ENCODE data around the gene PFDN1. TPM values are rescaled to one million over a fixed set of nuclear protein-coding genes. Genes with fewer than 3 reads are reported as not detected.
A peak's percentile ranks its signal among the peaks of the same experiment; 100 is the strongest.

PFDN1 gene
- total RNA-seq, 2 experiments from 2014 or later, result 62.4 to 64.7 TPM

DNA sequence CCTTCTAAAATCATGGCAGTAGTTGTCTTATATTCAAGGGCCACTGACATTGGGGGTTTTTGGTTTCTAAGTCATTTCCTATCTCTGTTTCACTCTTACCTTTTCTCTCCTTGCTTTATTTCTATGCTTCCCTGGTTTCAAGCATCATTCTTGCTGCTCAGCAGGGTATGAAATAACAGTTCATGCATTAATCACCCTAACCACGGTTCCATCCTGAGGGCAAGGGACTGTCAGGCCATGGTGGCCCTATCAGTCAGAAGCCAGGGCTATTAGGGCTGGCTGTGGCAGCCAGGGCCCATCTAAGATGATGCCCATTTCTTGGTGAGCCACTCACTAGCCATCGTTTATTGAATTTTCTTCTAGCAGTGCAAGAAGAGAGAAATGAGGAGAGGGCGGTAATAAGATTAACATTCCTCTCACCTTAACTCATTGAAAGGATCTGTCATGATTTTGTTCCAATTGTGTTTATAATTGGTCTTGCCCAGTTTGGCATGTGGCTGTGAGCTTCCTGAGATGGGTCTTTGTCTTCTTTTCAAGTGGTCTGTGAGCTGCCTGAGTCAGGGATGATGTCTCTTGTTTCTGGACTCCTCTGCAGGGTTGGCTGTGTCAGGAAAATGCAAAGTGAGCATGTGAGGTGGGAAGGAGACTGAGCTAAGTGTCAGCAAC lies 82.7 kb downstream of the PFDN1 start:
- ChIA-PET POLR2A (no interaction called here), CTCF (interaction anchor here (0.9 to 1.4 kb wide), 3 partner anchors 13 to 143 kb away, joined by 3 to 6 read pairs (median 4); no protein-coding TSS in a partner anchor)
- no peaks in the 10 kb centered on the region for H3K9me3 Mint-ChIP-seq (ENCODE audit: insufficient read depth)

GRCh38 chr5:140219068-140219991 lies 83.6 kb downstream of the PFDN1 start:
- DNase-seq (no peak), ATAC-seq (no peak)
- Mint-ChIP-seq H3K27ac (no peak overlapping the region), H3K36me3 (ENCODE audit: low read depth) (no peaks in the 10 kb centered on the region), H3K27me3 (ENCODE audit: low read depth) (no peaks in the 10 kb centered on the region), H3K9me3 (ENCODE audit: insufficient read depth) (no peaks in the 10 kb centered on the region), H3K4me1 (ENCODE audit: low read depth) (peaks cover 35% of the 10 kb centered on the region), H3K4me3 (no peak overlapping the region)
- CTCF ChIA-PET, result interaction anchor here (0.9 to 1.0 kb wide), 2 partner anchors 13 to 17 kb away, joined by 3 to 4 read pairs; no protein-coding TSS in a partner anchor
- POLR2A ChIA-PET, result no interaction called here

More for the DNA sequence above, 82.7 kb downstream of the PFDN1 start:
- H3K27ac Mint-ChIP-seq, result no peak overlapping the region
- peaks cover 26% of the 10 kb centered on the region for H3K4me1 Mint-ChIP-seq (ENCODE audit: low read depth)
- DNase-seq (no peak), ATAC-seq (no peak)
- H3K36me3 Mint-ChIP-seq (ENCODE audit: low read depth), result no peaks in the 10 kb centered on the region
- H3K4me3 Mint-ChIP-seq, result no peak overlapping the region
- H3K27me3 Mint-ChIP-seq (ENCODE audit: low read depth), result no peaks in the 10 kb centered on the region

- H3K27me3 Mint-ChIP-seq (ENCODE audit: low read depth), result no peaks in the 10 kb centered on the region
- no peak overlapping the region for H3K27ac Mint-ChIP-seq
- H3K36me3 Mint-ChIP-seq (ENCODE audit: low read depth), result no peaks in the 10 kb centered on the region
- POLR2A ChIA-PET, result no interaction called here
- no peak for ATAC-seq
- no peak for DNase-seq
- peaks cover 39% of the 10 kb centered on the region for H3K4me1 Mint-ChIP-seq (ENCODE audit: low read depth)
- CTCF ChIA-PET, result interaction anchor here (1.0 to 1.9 kb wide), 3 partner anchors 11 to 134 kb away, joined by 4 read pairs; no protein-coding TSS in a partner anchor
- H3K4me3 Mint-ChIP-seq, result no peak overlapping the region
- H3K9me3 Mint-ChIP-seq (ENCODE audit: insufficient read depth), result no peaks in the 10 kb centered on the region
Observed at GRCh38 chr5:140217299-140218026, 85.4 kb downstream of the PFDN1 start.

GRCh38 chr5:140216478-140217074 lies 86.3 kb downstream of the PFDN1 start:
- no peaks in the 10 kb centered on the region for H3K27me3 Mint-ChIP-seq (ENCODE audit: low read depth)
- H3K27ac Mint-ChIP-seq, result no peak overlapping the region
- peaks cover 33% of the 10 kb centered on the region for H3K4me1 Mint-ChIP-seq (ENCODE audit: low read depth)
- POLR2A ChIA-PET, result no interaction called here
- no peaks in the 10 kb centered on the region for H3K9me3 Mint-ChIP-seq (ENCODE audit: insufficient read depth)
- H3K36me3 Mint-ChIP-seq (ENCODE audit: low read depth), result no peaks in the 10 kb centered on the region
- no peak overlapping the region for H3K4me3 Mint-ChIP-seq
- no peak for ATAC-seq
- no peak for DNase-seq
- CTCF ChIA-PET, result interaction anchor here (1.0 to 1.9 kb wide), 3 partner anchors 10 to 135 kb away, joined by 4 read pairs; no protein-coding TSS in a partner anchor

GRCh38 chr5:140215276-140215675 lies 87.6 kb downstream of the PFDN1 start:
- peaks cover 22% of the 10 kb centered on the region for H3K4me1 Mint-ChIP-seq (ENCODE audit: low read depth)
- ATAC-seq (no peak), DNase-seq (no peak)
- ChIA-PET CTCF (interaction anchor here (1.2 to 1.9 kb wide), 3 partner anchors 10 to 136 kb away, joined by 3 to 4 read pairs (median 3); no protein-coding TSS in a partner anchor), POLR2A (no interaction called here)
- H3K4me3 Mint-ChIP-seq, result no peak overlapping the region
- H3K27ac Mint-ChIP-seq, result no peak overlapping the region
- no peaks in the 10 kb centered on the region for H3K36me3 Mint-ChIP-seq (ENCODE audit: low read depth)
- H3K27me3 Mint-ChIP-seq (ENCODE audit: low read depth), result no peaks in the 10 kb centered on the region
- no peaks in the 10 kb centered on the region for H3K9me3 Mint-ChIP-seq (ENCODE audit: insufficient read depth)

DNA sequence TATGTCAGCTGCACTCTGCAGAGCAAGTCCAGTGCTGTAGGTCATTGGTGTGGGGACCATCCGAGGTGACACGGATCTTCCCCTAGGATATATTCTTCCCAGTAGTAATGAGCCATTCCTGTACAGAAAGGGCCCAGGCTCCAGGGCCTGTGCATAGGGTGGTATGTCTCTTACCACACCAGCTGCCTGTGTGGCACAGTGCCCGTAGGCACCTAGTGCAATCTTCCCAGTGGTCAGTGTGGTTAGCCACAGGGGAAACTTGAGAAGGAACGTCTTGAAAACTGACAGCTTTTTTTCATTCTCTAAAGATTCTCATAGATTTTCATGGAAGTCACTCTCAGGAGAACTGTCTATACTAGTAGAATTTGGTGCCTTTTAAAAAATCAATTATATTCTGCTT lies 88.1 kb downstream of the PFDN1 start:
- H3K9me3 Mint-ChIP-seq (ENCODE audit: insufficient read depth), result no peaks in the 10 kb centered on the region
- ChIA-PET CTCF (interaction anchor here (0.7 to 1.2 kb wide), 3 partner anchors 9 to 158 kb away, joined by 3 read pairs; no protein-coding TSS in a partner anchor), POLR2A (no interaction called here)
- ATAC-seq (peak; percentile 47), DNase-seq (no peak)
- no peaks in the 10 kb centered on the region for H3K27me3 Mint-ChIP-seq (ENCODE audit: low read depth)
- no peaks in the 10 kb centered on the region for H3K36me3 Mint-ChIP-seq (ENCODE audit: low read depth)
- no peak overlapping the region for H3K27ac Mint-ChIP-seq
- H3K4me3 Mint-ChIP-seq, result no peak overlapping the region
- peaks cover 17% of the 10 kb centered on the region for H3K4me1 Mint-ChIP-seq (ENCODE audit: low read depth)

- no peak for ATAC-seq
- CTCF ChIA-PET, result no interaction called here
- H3K27ac Mint-ChIP-seq, result no peak overlapping the region
- peaks cover 15% of the 10 kb centered on the region for H3K4me1 Mint-ChIP-seq (ENCODE audit: low read depth)
- no peaks in the 10 kb centered on the region for H3K36me3 Mint-ChIP-seq (ENCODE audit: low read depth)
- no peak overlapping the region for H3K4me3 Mint-ChIP-seq
- DNase-seq, result no peak
- no peaks in the 10 kb centered on the region for H3K9me3 Mint-ChIP-seq (ENCODE audit: insufficient read depth)
- no peaks in the 10 kb centered on the region for H3K27me3 Mint-ChIP-seq (ENCODE audit: low read depth)
- POLR2A ChIA-PET, result no interaction called here
Observed at GRCh38 chr5:140213370-140213983, 89.4 kb downstream of the PFDN1 start.

- Mint-ChIP-seq H3K4me3 (no peak overlapping the region), H3K27ac (no peak overlapping the region), H3K27me3 (ENCODE audit: low read depth) (no peaks in the 10 kb centered on the region), H3K4me1 (ENCODE audit: low read depth) (peaks cover 14% of the 10 kb centered on the region), H3K36me3 (ENCODE audit: low read depth) (peaks cover 2% of the 10 kb centered on the region), H3K9me3 (ENCODE audit: insufficient read depth) (no peaks in the 10 kb centered on the region)
- DNase-seq (no peak), ATAC-seq (no peak)
- POLR2A ChIA-PET, result no interaction called here
- CTCF ChIA-PET, result no interaction called here
Observed at GRCh38 chr5:140208065-140208464, 94.8 kb downstream of the PFDN1 start.

- H3K4me1 Mint-ChIP-seq (ENCODE audit: low read depth), result peaks cover 14% of the 10 kb centered on the region
- POLR2A ChIA-PET, result no interaction called here
- ATAC-seq (no peak), DNase-seq (no peak)
- peak overlapping the region; percentile 22 for H3K27ac Mint-ChIP-seq
- no peaks in the 10 kb centered on the region for H3K27me3 Mint-ChIP-seq (ENCODE audit: low read depth)
- H3K9me3 Mint-ChIP-seq (ENCODE audit: insufficient read depth), result no peaks in the 10 kb centered on the region
- CTCF ChIA-PET, result interaction anchor here (0.8 to 1.3 kb wide), 2 partner anchors 13 to 37 kb away, joined by 3 read pairs; no protein-coding TSS in a partner anchor
- no peak overlapping the region for H3K4me3 Mint-ChIP-seq
- H3K36me3 Mint-ChIP-seq (ENCODE audit: low read depth), result peaks cover 2% of the 10 kb centered on the region
Observed at GRCh38 chr5:140207250-140207964, 95.5 kb downstream of the PFDN1 start.

GRCh38 chr5:140205952-140206351 lies 96.9 kb downstream of the PFDN1 start:
- ChIA-PET POLR2A (no interaction called here), CTCF (interaction anchor here (0.8 to 1.3 kb wide), 4 partner anchors 9 to 39 kb away, joined by 3 to 4 read pairs (median 3); no protein-coding TSS in a partner anchor)
- no peak overlapping the region for H3K4me3 Mint-ChIP-seq
- H3K27ac Mint-ChIP-seq, result no peak overlapping the region
- ATAC-seq (no peak), DNase-seq (no peak)
- H3K4me1 Mint-ChIP-seq (ENCODE audit: low read depth), result peaks cover 14% of the 10 kb centered on the region
- no peaks in the 10 kb centered on the region for H3K27me3 Mint-ChIP-seq (ENCODE audit: low read depth)
- H3K9me3 Mint-ChIP-seq (ENCODE audit: insufficient read depth), result no peaks in the 10 kb centered on the region
- H3K36me3 Mint-ChIP-seq (ENCODE audit: low read depth), result peaks cover 2% of the 10 kb centered on the region
